ENCODE data around the gene PLEKHM2.

Gene PLEKHM2

DNA sequence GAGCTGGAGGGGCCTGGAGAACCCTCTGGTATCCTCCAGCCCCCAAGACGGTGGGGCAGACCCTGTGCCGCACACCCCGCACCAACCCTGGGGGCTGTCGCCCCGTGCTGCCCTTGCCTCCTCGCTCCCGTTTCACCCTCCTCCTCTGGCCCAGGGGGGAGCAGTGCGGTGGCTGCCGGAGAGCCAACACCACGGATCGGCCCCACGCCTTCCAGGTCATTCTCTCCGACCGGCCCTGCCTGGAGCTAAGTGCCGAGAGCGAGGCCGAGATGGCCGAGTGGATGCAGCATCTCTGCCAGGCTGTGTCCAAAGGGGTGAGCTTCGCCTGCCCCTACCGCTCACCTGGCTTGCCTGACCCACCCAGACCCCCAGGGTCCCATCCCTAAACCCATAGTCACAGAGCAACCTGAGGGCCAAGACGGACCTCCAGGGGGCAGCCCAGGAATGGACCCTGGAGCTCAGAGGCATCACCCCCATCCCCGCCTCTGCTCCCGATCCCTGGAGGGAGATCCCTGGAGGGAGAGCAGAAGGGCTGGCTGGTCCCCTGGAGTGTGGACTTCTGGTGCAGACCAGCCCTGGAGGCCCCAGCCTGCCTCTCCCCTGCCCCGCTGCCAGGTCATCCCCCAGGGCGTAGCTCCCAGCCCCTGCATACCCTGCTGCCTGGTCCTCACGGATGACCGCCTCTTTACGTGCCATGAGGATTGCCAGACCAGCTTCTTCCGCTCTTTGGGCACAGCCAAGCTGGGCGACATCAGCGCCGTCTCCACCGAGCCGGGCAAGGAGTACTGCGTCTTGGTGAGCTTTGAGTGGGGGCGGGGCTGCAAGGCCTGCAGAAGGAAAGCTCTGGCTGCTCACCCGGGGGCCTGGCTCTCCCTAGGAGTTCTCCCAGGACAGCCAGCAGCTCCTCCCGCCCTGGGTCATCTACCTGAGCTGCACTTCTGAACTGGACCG lies 47.9 kb downstream of the PLEKHM2 start:
- TF ChIP-seq GATA2 (IDR thresholded peaks at IDR 0.05; ENCODE audit: low read depth, low read length) (no peak), GATA3 (IDR thresholded peaks at IDR 0.05; ENCODE audit: low read depth, low read length) (no peak)

DNA sequence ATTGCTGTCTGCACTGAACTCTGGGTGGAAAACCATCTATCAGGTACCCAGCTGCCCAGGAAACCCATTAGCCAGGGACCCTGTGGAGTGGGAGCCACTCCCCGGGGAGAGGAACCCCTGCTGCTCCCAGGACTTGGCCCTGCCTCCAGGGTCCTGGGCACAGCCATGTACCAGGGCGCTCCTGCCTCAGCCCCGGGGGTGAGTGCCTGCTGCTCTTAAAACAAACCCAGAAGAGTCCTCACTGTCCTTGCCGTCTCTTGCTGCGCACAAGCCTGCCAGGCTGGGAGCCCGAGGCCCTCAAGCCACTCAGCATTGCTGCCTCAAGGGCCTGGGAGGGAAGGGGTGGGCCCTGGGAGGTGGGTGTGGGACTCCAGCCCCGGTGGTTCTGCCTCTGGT lies 48.6 kb downstream of the PLEKHM2 start:
- TF ChIP-seq GATA3 (IDR thresholded peaks at IDR 0.05; ENCODE audit: low read depth, low read length) = no peak

DNA sequence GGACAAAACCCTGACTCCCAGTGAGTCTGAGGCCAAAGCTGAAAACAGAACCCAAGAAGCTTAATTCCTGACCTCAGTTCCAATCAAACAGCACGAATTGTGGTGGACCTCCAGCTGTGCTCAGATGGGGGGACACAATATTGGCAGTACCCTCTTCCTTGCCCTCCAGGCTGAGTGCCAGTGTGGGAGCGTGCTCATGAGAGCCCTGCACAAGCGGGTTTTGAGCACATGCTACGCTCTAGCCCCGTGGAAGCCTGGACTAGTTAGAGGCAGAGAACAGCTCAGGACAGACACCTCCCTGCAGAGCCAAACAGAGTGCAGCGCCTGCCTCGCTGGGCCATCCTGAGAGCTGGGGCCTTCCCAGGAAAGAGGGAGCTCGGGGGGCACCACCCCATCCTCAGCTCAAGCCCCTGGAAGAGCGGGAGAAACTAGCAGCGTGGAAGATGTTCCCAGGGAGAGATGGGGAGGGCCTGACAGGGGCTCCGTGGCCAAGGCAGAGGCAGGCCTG lies 49.2 kb downstream of the PLEKHM2 start:
- no peak for TF ChIP-seq GATA3 (IDR thresholded peaks at IDR 0.05; ENCODE audit: low read depth, low read length)

DNA sequence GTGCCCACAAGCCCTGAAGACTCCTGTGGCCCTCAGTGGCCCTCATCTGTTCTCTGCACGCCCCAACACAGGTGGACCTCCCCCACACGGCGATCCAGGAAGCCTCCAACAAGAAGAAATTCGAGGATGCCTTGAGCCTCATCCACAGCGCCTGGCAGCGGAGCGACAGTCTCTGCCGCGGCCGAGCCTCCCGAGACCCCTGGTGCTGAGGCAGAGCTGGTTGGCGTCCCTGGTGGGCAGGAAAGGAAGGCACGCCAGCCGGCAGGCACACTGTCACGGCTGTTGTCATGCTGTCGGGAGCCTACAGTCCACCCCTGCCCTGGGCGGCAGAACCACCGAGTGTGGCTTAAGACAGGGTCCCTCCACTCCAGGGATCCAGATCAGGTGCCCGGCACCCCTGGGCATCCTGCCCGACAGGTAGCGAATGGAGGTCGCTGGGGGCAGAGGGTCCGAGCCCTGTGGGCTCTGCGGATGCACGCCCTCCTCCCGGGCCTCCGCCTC lies 49.7 kb downstream of the PLEKHM2 start:
- TF ChIP-seq GATA2 (IDR thresholded peaks at IDR 0.05; ENCODE audit: low read depth, low read length) = no peak
- no peak for TF ChIP-seq GATA3 (IDR thresholded peaks at IDR 0.05; ENCODE audit: low read depth, low read length)

DNA sequence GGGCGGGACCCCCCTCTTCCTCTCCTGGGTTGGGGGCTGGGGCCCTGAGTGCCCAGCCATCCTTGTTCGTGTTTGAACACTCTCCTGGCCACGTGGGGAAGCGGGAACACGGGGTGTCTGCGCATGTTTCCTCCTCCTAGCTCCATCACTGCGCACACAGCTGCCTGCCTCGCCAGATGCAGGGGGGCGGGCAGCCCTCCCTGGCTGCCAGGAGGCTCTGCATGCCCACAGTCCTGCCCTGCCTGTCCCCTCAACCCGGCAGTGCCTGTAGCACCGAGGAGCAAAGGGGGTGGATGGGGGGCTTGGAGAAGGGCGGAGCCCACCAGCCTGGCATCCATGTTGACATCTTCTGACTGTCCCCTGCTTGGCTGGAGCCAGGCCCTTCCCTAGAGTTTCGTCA lies 50.2 kb downstream of the PLEKHM2 start:
- no peak for TF ChIP-seq GATA2 (IDR thresholded peaks at IDR 0.05; ENCODE audit: low read depth, low read length)

DNA sequence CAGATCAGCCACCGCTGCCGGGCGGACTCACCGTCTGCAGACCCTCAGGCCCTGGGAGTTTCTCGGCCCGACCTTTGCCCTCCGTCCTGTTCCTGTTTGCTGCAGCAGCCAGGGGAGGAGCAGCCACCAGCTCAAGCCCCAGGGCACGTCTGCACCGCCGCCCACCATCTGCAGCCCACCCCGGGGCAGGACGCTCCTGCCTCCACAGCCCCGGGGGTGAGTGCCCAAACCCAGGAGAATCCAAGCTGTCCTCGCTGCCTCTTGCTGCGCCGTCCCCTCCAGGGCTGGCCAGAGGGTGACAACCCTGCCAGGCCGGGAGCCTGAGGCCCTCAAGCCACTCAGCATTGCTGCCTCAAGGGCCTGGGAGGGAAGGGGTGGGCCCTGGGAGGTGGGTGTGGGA lies 50.8 kb downstream of the PLEKHM2 start:
- TF ChIP-seq GATA3 (IDR thresholded peaks at IDR 0.05; ENCODE audit: low read depth, low read length) (no peak), GATA2 (IDR thresholded peaks at IDR 0.05; ENCODE audit: low read depth, low read length) (no peak)

DNA sequence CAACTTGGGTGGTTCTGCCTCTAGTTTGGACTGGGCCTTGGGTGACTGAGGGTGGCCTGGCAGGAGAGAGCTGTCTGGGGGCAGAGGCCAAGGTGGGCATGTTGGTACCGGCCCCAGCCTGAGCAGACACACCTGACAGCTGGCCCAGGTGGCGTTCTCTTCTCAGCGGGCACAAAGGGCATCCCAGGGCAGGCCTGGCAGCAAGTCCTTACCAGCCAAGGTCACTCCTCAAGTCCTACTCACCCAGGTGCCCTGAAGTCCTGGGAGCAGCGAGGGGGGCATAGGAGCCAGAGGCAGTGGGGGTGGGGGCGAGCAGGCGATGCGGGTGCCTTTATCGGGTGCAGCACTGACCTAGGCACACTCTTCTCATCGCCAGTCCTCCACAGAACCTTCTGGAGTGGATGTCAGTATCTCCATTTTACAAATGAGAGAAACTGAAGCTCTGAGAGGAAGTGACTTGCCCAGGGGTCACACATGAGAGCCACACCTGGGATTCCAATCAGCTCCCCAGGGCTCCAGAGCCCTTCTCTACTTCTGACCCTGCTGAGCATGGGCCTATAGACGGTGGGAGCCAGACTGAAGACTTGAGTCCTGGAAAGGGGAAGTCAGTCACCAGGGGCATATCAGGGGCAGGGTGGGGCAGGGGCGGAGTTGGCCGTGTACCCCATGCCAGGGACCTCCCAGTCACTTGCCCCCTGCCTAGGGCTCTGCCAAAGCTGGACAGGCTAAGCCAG lies 51.4 kb downstream of the PLEKHM2 start:
- no peak for TF ChIP-seq GATA3 (IDR thresholded peaks at IDR 0.05; ENCODE audit: low read depth, low read length)
- no peak for TF ChIP-seq GATA2 (IDR thresholded peaks at IDR 0.05; ENCODE audit: low read depth, low read length)

DNA sequence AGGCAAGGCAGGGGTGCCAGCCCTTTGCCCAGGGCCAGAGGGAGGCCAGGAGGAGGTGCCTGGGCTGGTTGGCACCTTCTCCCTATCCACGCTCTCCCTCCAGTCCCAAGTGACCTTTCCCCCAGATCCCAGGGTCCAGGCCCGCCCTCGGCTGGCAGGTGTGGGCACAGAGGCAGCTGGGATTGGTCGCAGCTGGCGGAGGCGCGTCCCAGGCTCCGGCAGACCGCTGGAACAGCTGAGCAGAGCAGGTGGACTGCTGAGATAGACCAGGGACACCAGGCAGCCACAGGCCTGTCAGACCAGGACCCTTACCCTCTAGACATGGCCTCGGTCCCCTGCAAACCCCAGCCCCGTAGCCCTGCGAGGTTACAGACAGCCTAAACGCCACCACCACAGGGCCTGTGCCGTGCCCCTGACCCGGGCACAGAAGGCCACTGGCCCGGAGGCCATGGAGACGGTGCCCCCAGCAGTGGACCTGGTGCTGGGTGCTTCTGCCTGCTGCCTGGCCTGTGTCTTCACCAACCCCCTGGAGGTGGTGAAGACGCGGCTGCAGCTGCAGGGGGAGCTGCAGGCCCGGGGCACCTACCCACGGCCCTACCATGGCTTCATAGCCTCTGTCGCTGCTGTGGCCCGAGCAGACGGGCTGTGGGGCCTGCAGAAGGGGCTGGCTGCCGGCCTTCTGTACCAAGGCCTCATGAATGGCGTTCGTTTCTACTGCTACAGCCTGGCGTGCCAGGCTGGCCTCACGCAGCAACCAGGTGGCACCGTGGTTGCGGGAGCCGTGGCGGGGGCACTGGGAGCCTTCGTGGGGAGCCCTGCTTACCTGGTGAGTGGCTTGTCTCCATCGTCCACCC lies 52.1 kb downstream of the PLEKHM2 start, which contains the start of gene SLC25A34:
SLC25A34 (plus strand) TSS at position 221 of the 854 bp plus-strand sequence; CDS start at position 449, 228 bp downstream.
- TF ChIP-seq GATA3 (IDR thresholded peaks at IDR 0.05; ENCODE audit: low read depth, low read length) = no peak
- no peak for TF ChIP-seq GATA2 (IDR thresholded peaks at IDR 0.05; ENCODE audit: low read depth, low read length)

DNA sequence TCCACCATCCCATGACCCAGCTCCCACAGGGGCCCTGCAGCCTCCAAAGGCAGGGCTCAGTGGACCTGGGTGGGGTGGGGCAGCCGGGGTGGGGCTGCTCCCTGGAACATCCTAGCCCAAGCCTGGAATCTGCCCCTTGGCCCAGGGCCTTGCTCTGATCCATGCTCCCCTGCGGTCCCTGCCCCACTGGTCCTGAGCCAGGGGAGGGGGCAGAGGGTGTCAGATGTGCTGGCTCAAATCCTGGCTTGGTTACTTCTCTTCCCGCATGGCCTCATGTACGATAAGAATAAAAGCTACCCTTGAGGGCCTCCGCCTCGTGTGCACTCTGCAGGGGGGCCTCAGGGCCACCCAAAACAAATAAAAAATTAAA lies 52.8 kb downstream of the PLEKHM2 start:
- TF ChIP-seq GATA3 (IDR thresholded peaks at IDR 0.05; ENCODE audit: low read depth, low read length) (no peak), GATA2 (IDR thresholded peaks at IDR 0.05; ENCODE audit: low read depth, low read length) (no peak)

DNA sequence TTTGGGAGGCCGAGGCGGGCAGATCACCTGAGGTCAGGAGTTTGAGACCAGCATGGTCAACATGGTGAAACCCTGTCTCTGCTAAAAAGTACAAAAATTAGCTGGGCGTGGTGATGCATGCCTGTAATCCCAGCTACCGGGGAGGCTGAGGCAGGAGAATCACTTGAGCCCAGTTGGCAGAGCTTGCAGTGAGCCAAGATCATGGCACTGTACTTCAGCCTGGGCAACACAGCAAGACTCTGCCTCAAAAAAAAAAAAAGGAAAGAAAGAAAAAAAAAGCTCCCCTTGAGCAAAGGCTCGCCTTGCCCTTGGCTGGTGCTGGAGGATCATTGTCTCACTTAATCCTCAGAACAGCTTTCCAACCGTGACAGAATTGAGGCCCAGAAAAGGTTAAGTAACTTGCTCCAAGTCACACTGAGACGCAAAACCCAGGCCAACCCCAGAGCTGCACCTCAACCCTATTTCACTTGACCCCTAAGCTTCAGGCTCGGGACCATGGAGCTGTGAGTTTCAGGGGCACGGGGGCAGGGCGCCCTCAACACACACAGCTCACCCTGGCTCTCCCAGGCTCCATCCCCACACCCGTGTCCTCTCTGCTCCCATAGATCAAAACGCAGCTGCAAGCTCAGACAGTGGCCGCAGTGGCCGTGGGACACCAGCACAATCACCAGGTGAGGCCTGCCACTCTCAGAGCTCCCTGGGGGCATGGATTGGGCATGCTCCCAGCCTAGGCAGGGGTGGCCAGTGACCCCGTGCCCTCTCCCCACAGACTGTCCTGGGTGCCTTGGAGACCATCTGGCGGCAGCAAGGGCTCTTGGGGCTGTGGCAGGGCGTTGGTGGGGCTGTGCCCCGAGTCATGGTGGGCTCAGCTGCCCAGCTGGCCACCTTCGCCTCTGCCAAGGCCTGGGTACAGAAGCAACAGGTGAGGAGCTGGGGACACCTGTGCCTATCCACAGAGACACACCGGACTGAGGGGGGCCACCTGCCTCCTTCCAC lies 53.5 kb downstream of the PLEKHM2 start:
- TF ChIP-seq GATA3 (IDR thresholded peaks at IDR 0.05; ENCODE audit: low read depth, low read length) = no peak

DNA sequence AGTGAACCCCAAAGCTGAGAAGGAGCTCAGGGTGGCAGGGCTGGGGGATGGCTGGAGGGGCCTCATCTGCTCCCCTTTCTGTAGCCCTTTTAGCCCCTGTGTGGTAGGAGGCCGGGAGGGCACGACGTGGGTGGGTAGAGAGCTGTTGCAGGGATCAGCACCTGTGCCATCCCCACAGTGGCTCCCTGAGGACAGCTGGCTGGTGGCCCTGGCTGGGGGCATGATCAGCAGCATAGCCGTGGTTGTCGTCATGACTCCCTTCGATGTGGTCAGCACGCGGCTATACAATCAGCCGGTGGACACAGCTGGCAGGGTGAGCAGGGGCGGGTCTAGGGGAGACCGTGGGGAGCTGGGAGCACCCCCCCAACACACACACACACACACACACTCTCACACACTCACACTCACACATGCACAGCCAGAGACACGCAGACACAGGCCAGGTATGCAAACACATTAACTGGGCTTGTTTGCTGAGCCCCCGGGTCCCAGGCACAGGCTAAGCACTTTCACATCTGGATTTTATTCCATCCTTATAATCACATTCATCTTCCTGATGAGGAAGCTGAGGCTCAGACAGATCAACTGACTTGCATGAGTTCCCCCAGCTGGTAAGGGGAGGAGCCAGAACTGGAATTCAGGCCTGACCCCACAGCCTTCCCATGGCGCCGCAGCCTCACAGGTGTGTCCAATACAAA lies 54.4 kb downstream of the PLEKHM2 start:
- TF ChIP-seq GATA2 (IDR thresholded peaks at IDR 0.05; ENCODE audit: low read depth, low read length) (no peak), GATA3 (IDR thresholded peaks at IDR 0.05; ENCODE audit: low read depth, low read length) (no peak)

DNA sequence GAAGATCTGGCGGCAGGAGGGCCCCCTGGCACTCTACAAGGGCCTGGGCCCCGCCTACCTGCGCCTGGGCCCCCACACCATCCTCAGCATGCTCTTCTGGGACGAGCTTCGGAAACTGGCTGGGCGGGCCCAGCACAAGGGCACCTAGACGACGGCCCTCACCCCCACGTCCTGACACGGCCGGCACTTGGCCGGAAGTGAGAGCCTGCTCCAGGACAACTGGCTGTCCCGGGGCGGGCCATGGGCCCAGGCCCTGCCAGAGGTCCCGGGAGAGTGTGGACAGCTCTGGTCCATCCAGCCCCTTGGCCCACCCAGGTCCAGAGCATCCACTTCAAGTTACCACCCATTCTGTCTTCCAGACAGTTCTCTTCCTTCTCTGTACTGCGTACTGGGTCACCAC lies 55.1 kb downstream of the PLEKHM2 start:
- TF ChIP-seq GATA2 (IDR thresholded peaks at IDR 0.05; ENCODE audit: low read depth, low read length) = no peak
- TF ChIP-seq GATA3 (IDR thresholded peaks at IDR 0.05; ENCODE audit: low read depth, low read length) = no peak

Data from SH-SY5Y (cell line).